HuH-7 (cell line): ENCODE measurements around the gene NFE2L1.
A peak's percentile ranks its signal among the peaks of the same experiment; 100 is the strongest.
"Not testable (repeated sequence)": the region's sequence is repeated elsewhere in the genome, so short reads cannot be mapped to it uniquely, and the experiment has no call there.

Experiments used
- DNase-seq: peaks from one replicate; pipeline ENCODE4 v3.0.0; 2011; ENCODE audit warnings: low spot score

Gene NFE2L1

GRCh38 chr17:48047741-48048383 lies at the start of gene NFE2L1:
Gene NFE2L1 (plus strand): TSS chr17:48048359. CDS start chr17:48051119, 2,760 bp downstream.
- peak; percentile 98 for DNase-seq

- DNase-seq, result peak; percentile 55
Measured at GRCh38 chr17:47999582-47999981, 48.6 kb upstream of the NFE2L1 start.

DNA sequence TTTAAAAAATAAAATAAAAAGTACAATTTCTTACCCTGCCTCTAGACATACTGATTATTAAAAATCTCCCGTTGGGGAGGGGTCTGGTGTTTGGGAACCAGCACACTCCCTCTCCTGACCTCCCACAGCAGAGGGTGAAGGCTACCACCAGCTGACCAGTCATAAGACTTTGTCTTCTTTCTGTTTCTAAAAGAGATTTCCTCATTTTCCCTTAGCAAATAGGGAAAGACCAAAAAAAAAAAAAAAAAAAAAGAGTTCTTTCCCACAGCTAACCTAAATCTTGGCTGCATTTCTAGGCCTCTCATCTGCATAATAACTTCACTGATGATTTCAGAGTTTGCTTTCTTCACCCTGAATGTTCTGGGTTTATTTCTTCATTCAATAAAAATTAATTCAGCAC lies 47.0 kb upstream of the NFE2L1 start:
- DNase-seq, result no peak

- DNase-seq, result not testable (repeated sequence)
Measured at GRCh38 chr17:48001657-48002056, 46.5 kb upstream of the NFE2L1 start.

GRCh38 chr17:48002266-48002915 lies 45.8 kb upstream of the NFE2L1 start:
- DNase-seq, result no peak

DNA sequence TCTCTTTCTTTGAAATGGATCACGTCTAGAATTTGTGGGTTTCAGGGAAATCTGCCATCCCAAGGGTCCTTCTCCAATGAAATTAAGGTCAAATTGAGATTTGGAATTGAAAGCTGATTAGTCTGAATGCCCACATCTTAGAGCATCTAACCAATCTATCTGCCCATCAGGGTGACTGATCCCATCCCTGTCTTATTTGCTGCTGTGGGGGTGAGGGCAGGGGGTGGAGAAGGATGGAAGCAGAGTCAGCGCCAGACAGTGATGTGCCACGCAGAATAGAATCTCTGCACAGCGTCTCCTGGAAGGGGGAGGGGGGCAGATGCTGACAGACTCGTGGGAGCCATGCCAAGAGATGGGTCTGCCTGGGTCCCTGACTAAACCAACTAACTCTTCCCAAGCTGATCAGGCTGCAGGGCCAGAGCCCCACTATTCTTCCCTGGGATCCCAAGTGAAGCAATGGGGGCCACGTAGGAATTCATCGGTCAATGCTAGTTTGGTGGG lies 45.2 kb upstream of the NFE2L1 start:
- DNase-seq, result no peak

DNA sequence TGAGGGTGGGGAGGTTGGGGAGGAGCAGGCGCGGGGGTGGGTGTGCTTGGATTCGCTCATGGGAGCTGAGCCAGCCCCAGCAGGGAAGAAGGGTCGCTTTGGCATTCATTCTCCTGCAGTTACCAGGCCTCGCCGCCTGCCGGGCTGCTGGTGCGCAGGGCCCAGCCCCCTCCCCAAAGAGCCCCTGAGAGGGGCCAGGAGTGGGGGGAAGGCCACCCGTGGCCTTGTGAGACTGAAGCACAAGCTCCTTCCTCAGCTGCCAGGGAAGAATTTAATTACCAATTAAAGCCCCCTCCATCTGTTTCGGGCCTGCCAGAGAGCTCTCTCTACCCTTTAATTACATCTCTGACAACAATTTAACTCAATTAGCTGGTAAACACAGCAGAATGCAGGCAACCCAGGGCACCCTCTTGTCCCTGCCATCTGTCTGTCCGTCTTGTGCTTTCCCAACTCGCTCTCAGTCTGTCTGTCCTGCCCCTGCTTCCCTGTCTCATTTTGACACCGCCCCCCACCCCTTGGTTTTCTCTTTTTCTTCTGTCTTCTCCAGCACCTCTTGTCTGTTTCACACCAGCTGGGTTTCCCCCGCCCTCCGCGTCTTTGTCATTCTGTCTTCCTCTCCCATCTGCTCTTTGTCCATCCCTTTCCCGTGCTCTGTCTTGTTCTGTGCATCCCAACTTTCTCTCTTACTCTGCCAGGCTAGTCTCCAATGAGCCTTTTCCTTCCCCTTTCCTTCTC lies 44.6 kb upstream of the NFE2L1 start:
- DNase-seq, result no peak

DNA sequence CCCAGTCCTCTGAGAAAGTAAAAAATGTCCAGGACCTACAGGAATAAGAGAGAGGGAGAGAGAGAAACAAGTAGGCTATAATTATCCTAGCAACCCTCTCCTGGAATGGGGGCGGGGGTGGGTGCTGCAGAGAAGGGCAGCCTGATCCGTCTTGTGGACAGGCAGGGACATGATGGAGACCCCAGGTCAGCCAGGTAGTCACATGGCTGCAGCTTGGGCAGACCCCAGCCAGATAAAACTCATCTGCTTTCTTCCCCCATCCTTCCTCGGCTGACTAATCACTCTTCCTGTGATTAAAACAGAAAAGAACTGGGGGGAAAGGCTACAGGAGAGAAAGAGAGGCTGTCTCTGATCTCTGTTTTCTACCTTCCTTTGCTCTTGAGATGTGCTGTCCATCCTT lies 43.2 kb upstream of the NFE2L1 start:
- DNase-seq, result no peak

DNA sequence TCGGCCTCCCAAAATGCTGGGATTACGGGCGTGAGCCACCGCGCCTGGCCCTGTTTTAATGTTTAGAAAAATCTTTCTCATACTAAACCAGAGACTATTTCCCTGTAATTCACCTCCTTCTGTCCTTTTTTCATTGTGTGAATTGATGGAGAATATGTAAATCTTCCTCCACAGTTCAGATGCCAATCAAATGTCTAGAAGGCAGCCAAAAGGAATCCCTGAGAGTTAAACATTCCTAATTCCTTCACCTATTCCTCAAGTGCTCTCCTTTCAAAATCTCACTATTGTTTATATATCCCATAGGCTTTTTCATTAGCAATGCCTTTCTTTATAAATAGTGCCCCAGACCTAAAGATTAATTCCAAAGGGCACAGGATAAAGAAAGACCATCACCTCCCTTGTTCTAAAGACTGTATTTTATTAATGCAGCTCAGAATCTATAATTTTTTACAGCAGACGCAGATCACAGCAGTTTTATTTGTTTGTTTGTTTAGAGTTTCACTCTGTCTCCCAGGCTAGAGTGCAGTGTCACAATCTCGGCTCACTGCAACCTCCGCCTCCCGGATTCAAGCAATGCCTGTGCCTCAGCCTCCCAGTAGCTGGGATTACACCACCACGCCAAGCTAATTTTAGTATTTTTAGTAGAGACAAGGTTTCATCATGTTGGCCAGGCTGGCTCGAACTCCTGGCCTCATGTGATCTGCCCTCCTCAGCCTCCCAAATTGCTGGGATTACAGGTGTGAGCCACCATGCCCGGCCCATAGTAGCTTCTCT lies 41.0 kb upstream of the NFE2L1 start:
- no peak for DNase-seq

GRCh38 chr17:48010193-48010592 lies 38.0 kb upstream of the NFE2L1 start:
- DNase-seq, result no peak

- peak; percentile 92 for DNase-seq
Measured at GRCh38 chr17:48011405-48012150, 36.6 kb upstream of the NFE2L1 start.

DNA sequence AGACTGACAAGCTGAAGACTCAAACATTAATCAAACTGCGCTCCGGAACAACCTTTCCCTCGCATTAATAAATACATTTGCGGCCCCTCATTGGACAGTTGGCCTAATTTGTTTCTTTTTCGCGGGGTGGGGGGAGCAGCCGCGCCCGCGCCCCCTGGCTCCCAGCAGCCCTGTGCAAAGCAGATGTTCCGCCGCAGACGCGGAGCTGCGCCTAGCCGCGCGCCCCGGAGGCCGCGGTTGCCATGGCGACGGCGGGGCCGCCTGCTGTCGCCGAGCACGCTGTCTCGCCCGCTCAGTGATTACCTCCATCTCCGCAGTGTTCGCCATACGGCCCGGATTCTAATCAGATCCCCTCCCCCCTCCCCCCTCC lies 36.0 kb upstream of the NFE2L1 start:
- DNase-seq, result peak; percentile 66

DNA sequence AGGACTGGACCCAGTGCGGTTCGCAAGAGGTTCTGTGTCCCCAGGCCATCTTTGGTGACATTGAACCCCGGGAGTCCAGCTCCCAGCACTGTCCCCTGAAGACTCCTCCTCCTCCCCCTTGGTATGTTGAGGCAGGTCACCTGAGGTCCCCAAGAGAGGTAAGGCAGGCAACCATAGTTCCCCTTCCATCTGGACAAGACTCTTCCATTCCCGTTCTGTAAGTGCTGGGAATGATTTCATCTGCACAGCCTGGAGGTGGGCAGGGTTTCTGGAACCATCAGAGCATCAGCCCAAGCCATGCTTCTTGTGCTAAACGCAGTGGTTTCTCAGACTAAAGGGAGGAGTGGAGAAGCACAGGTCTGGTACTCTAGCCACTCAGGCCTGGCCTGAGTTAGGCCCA lies 35.5 kb upstream of the NFE2L1 start:
- no peak for DNase-seq

GRCh38 chr17:48013876-48014594 lies 34.1 kb upstream of the NFE2L1 start:
- DNase-seq, result no peak

DNA sequence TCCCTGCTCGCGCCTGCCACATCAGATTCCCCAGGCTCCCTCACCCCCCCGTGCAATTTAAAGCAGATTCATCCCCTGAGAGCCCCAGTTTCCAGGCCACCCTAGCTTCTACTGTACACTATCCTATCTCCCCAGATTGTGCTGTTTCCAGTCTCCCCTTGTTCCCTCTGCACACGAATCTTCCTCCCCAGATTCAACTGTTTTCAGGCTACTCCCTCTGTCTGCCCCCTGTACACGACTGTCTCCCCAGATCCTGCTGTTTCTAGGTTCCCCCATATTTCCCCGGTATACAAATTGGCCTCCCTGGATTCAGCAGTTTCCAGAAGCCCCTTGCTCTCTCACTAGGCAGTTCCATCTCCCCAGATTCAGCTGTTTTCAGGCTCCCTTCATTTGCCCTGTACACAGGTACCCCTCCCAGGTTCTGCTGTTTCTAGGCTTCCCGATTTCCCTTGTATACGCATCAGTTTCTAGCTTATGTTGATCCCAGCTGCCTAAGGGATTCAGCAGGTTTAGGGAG lies 33.5 kb upstream of the NFE2L1 start:
- no peak for DNase-seq

GRCh38 chr17:48016112-48016511 lies 32.0 kb upstream of the NFE2L1 start:
- DNase-seq, result no peak

- not testable (repeated sequence) for DNase-seq
Measured at GRCh38 chr17:48017817-48018158, 30.4 kb upstream of the NFE2L1 start.

GRCh38 chr17:48021934-48022333 lies 26.2 kb upstream of the NFE2L1 start:
- DNase-seq, result no peak

DNA sequence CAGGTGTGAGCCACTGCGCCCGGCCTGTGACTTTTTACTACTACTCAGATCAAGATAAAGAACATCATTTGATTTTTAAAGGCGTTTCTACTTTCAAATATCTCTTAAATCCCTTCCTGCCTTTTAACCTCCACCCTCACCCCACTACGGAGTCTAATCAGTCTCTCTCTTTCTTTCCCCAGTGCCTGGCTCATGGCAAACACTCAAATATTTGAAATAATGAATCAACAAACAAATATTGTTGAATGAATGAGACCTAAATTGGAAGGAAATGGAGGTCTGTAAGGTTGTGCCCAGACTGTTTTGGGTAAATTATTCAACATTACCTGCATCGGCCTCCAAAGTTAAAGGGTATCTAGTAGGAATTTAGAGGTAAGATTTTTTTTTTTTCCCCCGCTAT lies 25.3 kb upstream of the NFE2L1 start:
- no peak for DNase-seq

- peak; percentile 56 for DNase-seq
Measured at GRCh38 chr17:48023400-48024148, 24.6 kb upstream of the NFE2L1 start.
